Measurements from ENCODE around the gene BID. TPM values are rescaled to one million over a fixed set of nuclear protein-coding genes. Genes with fewer than 3 reads are reported as not detected.

The BID gene
- total and polyA plus RNA-seq, 2 of the 4 experiments (the other 2 are of a cell fraction), result 69.5 to 240 TPM

- no peak overlapping the region for H3K4ac ChIP-seq (ENCODE audit: low read depth, low read length)
- no peaks in the 10 kb centered on the region for H4K20me1 ChIP-seq (ENCODE audit: insufficient read depth, low read length)
- no peak overlapping the region for H3K23ac ChIP-seq (ENCODE audit: low read depth, low read length)
- ChIA-PET CTCF (no interaction called here), POLR2A (ENCODE audit: unreplicated experiment) (no interaction called here)
- no peak overlapping the region for H3K4me3 ChIP-seq (ENCODE audit: insufficient read depth, low read depth, low read length)
- peaks cover 3% of the 10 kb centered on the region; the same call in 1 of the 2 replicates for H3K4me1 ChIP-seq (ENCODE audit: control insufficient read depth, insufficient read depth, low read length)
- ATAC-seq (ENCODE audit: low read depth), result no peak
- H3K9me1 ChIP-seq (ENCODE audit: insufficient read depth, low read length), result peaks cover 5% of the 10 kb centered on the region
- 0 out of 4 replicates have a peak overlapping the region, but pooled peaks of 1 of the 2 experiments have one; percentile 17 for H4K8ac ChIP-seq (ENCODE audit: low read depth in 2 of 2, low read length in 2 of 2)
- H2BK20ac ChIP-seq (ENCODE audit: low read depth, low read length), result no peak overlapping the region
- peak overlapping the region; percentile 27; the same call in 1 of the 2 replicates for H2AK5ac ChIP-seq (ENCODE audit: low read depth, low read length)
- no peak overlapping the region for H2BK15ac ChIP-seq (ENCODE audit: low read depth, low read length)
- no peak overlapping the region for H3K27ac ChIP-seq (ENCODE audit: insufficient read depth, low read length)
- no peak overlapping the region for H3K4me2 ChIP-seq (ENCODE audit: low read depth, low read length)
- no peak for TF ChIP-seq RAD21 (IDR thresholded peaks at IDR 0.05; ENCODE audit: low read length)
- TF ChIP-seq RCOR1 (IDR thresholded peaks at IDR 0.05; ENCODE audit: insufficient replicate concordance, low read length), result no peak
- no peak for TF ChIP-seq CTCF (conservative IDR thresholded peaks at IDR 0.05; ENCODE audit: low read depth, low read length)
- no peak for TF ChIP-seq BHLHE40 (IDR thresholded peaks at IDR 0.05; ENCODE audit: low read depth, low read length)
- no peak for TF ChIP-seq POLR2A (IDR thresholded peaks at IDR 0.05; ENCODE audit: low read depth, low read length)
- no peak for TF ChIP-seq CEBPB (IDR thresholded peaks at IDR 0.05; ENCODE audit: low read depth, low read length)
- in situ Hi-C loops (cut with MboI; ENCODE audit: low sequenced_read_pairs) (no loop called here), dilution Hi-C loops (cut with HindIII; ENCODE audit: low sequenced_read_pairs, unreplicated experiment) (no loop called here), intact Hi-C loops (cut with micrococcal nuclease) (no loop called here)
- H4K91ac ChIP-seq (ENCODE audit: insufficient read depth, low read depth, low read length), result no peak overlapping the region
- H3K27me3 ChIP-seq (ENCODE audit: control insufficient read depth, insufficient read depth, low read length), result no peaks in the 10 kb centered on the region
- no peak overlapping the region for H2AK9ac ChIP-seq (replicated peaks; ENCODE audit: low read depth, low read length, poor library complexity)
- H3K56ac ChIP-seq (ENCODE audit: extremely low read depth, insufficient read depth, low read length), result no peak overlapping the region
- no peak overlapping the region for H4K5ac ChIP-seq (ENCODE audit: low read depth, low read length)
- no peak overlapping the region for H2BK5ac ChIP-seq (ENCODE audit: low read depth, low read length, poor library complexity, severe bottlenecking)
- 0 out of 2 replicates have a peak overlapping the region, but pooled peaks have one; percentile 5 for H3K14ac ChIP-seq (replicated peaks; ENCODE audit: low read depth, low read length)
- peaks cover 11% of the 10 kb centered on the region for H3K36me3 ChIP-seq (ENCODE audit: control insufficient read depth, insufficient read depth, low read length)
- WGBS, 2 experiments (ENCODE audit: extremely low coverage in 2 of 2, insufficient read length in 1 of 2), result 100% methylated on average over 1 of the region's 6 CpGs; no CpG with 5 or more reads in 1 of the 2 experiments
- H2AFZ ChIP-seq (replicated peaks; ENCODE audit: low read length, poor library complexity), result no peak overlapping the region
- no peaks in the 10 kb centered on the region for H3K9me3 ChIP-seq (ENCODE audit: control insufficient read depth, insufficient read depth, low read length)
- no peak overlapping the region for H3K9ac ChIP-seq (ENCODE audit: low read depth, low read length)
- no peak overlapping the region for H2BK120ac ChIP-seq (ENCODE audit: low read depth, low read length)
- DNase-seq, result no peak
- H3K18ac ChIP-seq (ENCODE audit: low read depth, low read length), result no peak overlapping the region
- no TSS peak for BruUV-seq (replicated peaks)
- peaks cover 18 to 30% of the 10 kb centered on the region in 2 experiments for H3K79me1 ChIP-seq (ENCODE audit: low read depth in 1 of 2, low read length in 2 of 2)
Measured at GRCh38 chr22:17694752-17695151, 79.5 kb downstream of the BID start.
